Mammary epithelial cell (primary cell): ENCODE data around the gene SERPINB1.

ENCODE experiments used
- EZH2 ChIP-seq: IDR thresholded peaks from 2 replicates; pipeline ENCODE4 v1.6.1; 2012; ENCODE audit warnings: low read length, inconsistent platforms, borderline replicate concordance
- TF ChIP-seq, protein P1 (sequence below), 2 donors: IDR thresholded peaks in 1 of 2; conservative IDR thresholded peaks in 1 of 2; 2 replicates each; pipeline ENCODE4 v1.5.1; 2011 to 2012; ENCODE audit warnings: inconsistent platforms in 2 of 2, low read length in 2 of 2, mild to moderate bottlenecking in 2 of 2, control low read depth in 1 of 2, low read depth in 1 of 2; ENCODE audit not compliant: insufficient read depth in 1 of 2; ENCODE audit errors: extremely low read depth in 1 of 2

GRCh38 chr6:2834262-2834661, 7.4 kb downstream of the SERPINB1 start:
- TF ChIP-seq, protein P1, sequence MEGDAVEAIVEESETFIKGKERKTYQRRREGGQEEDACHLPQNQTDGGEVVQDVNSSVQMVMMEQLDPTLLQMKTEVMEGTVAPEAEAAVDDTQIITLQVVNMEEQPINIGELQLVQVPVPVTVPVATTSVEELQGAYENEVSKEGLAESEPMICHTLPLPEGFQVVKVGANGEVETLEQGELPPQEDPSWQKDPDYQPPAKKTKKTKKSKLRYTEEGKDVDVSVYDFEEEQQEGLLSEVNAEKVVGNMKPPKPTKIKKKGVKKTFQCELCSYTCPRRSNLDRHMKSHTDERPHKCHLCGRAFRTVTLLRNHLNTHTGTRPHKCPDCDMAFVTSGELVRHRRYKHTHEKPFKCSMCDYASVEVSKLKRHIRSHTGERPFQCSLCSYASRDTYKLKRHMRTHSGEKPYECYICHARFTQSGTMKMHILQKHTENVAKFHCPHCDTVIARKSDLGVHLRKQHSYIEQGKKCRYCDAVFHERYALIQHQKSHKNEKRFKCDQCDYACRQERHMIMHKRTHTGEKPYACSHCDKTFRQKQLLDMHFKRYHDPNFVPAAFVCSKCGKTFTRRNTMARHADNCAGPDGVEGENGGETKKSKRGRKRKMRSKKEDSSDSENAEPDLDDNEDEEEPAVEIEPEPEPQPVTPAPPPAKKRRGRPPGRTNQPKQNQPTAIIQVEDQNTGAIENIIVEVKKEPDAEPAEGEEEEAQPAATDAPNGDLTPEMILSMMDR (conservative IDR thresholded peaks at IDR 0.05 in 1 of 2, IDR thresholded peaks at IDR 0.05 in 1 of 2; ENCODE audit: extremely low read depth in 1 of 2, insufficient read depth in 1 of 2, low read depth in 1 of 2, low read length in 2 of 2): no peak
- no peak for TF ChIP-seq EZH2
